ENCODE measurements around the gene EPHB1.
"Not testable (repeated sequence)": the region's sequence is repeated elsewhere in the genome, so short reads cannot be mapped to it uniquely, and the experiment has no call there.

EPHB1 gene

DNA sequence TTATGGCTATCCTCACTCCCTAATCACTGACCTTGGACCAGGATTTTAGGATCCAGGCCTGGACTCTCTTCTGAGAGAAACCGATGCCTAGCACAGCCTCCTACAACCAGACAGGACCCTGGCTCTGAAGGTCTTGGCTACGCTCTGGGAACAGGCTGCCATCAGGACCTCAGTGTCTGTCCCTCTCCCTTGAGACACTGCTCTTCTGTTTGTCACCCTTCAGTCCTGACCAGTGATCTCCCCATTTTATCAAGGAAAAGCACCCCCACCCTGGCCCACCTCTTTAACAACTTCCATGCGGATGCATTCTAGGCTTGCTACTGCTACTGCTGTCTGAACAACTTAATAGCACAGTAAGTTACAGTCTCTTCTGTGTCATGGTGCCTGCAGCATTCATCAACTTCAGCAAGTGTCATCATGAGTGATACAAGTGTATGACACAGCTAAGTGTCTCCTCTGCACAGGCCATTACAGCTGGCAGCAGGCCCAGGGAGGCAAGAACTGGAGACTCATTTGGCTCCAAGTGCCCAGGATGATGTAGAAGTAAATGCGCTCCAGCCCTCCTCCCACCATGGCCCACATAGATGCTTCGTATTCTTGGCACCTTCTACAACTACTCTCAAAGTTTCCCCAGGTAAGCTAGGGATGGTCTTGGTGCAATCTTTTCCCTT is 302.4 kb downstream of the EPHB1 start:
- TF ChIP-seq ZFX (IDR thresholded peaks at IDR 0.05): no peak
- TF ChIP-seq, protein P1, sequence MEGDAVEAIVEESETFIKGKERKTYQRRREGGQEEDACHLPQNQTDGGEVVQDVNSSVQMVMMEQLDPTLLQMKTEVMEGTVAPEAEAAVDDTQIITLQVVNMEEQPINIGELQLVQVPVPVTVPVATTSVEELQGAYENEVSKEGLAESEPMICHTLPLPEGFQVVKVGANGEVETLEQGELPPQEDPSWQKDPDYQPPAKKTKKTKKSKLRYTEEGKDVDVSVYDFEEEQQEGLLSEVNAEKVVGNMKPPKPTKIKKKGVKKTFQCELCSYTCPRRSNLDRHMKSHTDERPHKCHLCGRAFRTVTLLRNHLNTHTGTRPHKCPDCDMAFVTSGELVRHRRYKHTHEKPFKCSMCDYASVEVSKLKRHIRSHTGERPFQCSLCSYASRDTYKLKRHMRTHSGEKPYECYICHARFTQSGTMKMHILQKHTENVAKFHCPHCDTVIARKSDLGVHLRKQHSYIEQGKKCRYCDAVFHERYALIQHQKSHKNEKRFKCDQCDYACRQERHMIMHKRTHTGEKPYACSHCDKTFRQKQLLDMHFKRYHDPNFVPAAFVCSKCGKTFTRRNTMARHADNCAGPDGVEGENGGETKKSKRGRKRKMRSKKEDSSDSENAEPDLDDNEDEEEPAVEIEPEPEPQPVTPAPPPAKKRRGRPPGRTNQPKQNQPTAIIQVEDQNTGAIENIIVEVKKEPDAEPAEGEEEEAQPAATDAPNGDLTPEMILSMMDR (conservative IDR thresholded peaks at IDR 0.05): no peak
- no peak overlapping the region for H3K27ac ChIP-seq

DNA sequence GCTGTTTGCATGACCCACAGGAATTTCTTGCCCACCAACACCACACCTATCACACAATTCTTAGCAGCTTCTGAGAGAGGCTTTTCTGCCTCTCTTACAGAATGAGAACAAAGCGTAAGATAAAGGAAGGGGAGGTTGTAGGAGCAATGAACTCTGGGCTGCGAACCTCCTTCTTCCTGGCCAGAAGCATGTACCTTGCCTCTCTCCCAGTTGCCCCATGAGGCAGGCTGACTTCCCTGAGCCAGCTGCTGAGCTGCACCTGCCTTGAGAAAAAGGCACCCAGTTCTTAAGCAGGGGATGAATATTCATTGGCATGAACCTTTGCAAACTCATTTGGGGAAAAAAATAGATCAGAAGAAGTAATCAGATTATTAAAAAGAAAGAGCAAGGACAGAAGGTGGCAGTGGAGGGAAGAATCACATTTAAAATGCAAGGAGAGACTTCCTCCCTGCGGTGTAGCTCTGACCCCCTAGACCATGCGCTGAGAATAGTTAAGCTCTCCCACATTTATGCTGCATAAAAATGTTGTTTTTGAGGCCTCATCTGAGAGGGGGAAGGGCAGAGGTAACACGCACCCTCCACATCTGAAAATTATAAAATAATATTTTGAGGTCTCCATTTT is 304.8 kb downstream of the EPHB1 start:
- no peak for TF ChIP-seq ZFX (IDR thresholded peaks at IDR 0.05)
- TF ChIP-seq, protein P1 (conservative IDR thresholded peaks at IDR 0.05): no peak
- H3K27ac ChIP-seq: no peak overlapping the region

GRCh38 chr3:135100366-135100765 is 305.3 kb downstream of the EPHB1 start:
- TF ChIP-seq, protein P1 (conservative IDR thresholded peaks at IDR 0.05): no peak
- no peak for TF ChIP-seq ZFX (IDR thresholded peaks at IDR 0.05)
- no peak overlapping the region for H3K27ac ChIP-seq

- H3K27ac ChIP-seq: no peak overlapping the region
- TF ChIP-seq, protein P1 (conservative IDR thresholded peaks at IDR 0.05): no peak
- TF ChIP-seq ZFX (IDR thresholded peaks at IDR 0.05): no peak
These were observed 308.9 kb downstream of the EPHB1 start for GRCh38 chr3:135103917-135104316.

- no peak for TF ChIP-seq ZFX (IDR thresholded peaks at IDR 0.05)
- no peak overlapping the region for H3K27ac ChIP-seq
These were observed 311.4 kb downstream of the EPHB1 start for GRCh38 chr3:135106445-135106844.

DNA sequence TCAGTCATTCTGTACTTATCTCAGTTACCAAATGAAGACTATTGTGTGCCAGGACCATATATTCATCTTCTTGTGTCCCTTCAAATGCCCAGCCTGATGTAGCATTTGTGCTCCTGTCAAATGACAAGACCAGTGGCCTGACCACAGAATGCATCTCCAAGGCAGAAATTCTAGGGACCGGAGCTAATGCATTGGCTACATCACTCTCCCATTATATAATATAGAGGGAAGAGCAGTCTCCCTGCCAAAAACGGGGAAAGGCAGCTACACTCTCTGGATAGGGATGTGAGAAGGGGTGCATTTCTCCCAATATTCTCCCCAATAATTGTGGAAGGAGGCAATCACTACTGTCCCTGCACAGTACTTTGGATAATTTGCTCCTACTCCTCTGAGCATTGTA is 312.0 kb downstream of the EPHB1 start:
- TF ChIP-seq ZFX (IDR thresholded peaks at IDR 0.05): no peak
- TF ChIP-seq, protein P1 (conservative IDR thresholded peaks at IDR 0.05): no peak
- no peak overlapping the region for H3K27ac ChIP-seq

GRCh38 chr3:135109681-135110080 is 314.6 kb downstream of the EPHB1 start:
- TF ChIP-seq, protein P1 (conservative IDR thresholded peaks at IDR 0.05): no peak
- H3K27ac ChIP-seq: no peak overlapping the region

DNA sequence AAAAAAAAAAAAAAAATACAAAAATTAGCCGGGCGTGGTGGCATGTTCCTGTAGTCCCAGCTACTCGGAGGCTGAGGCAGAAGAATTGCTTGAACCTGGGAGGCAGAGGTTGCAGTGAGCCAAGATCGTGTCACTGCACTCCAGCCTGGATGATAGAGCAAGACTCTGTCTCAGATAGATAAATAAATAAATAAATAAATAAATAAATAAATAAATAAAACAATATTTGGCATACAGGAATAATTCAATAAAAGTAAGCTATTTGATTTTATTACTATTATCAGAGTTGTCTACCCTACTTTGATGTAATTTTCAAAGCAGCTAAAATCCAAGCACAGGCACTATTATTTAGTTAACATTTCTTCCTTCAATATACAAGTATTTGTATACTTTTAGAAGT is 319.5 kb downstream of the EPHB1 start:
- not testable (repeated sequence) for H3K27ac ChIP-seq

Measured in C4-2B (cell line).